Type B pancreatic cell (in vitro differentiated cells): ENCODE measurements around the gene STAT5B. TPM values are rescaled to one million over a fixed set of nuclear protein-coding genes. Genes with fewer than 3 reads are reported as not detected.

Experiments used
- DNase-seq: peaks from one replicate; pipeline ENCODE4 v3.0.0; 2021; ENCODE audit warnings: mixed read lengths; ENCODE audit not compliant: unreplicated experiment; ENCODE audit errors: extremely low spot score
- H3K27ac Mint-ChIP-seq: 2 replicates; pipeline ENCODE4 v1.8.0; 2021; ENCODE audit warnings: mild to moderate bottlenecking, mixed read lengths
- H3K27me3 Mint-ChIP-seq: 2 replicates; pipeline ENCODE4 v1.8.0; 2021; ENCODE audit warnings: mixed read lengths
- H3K36me3 Mint-ChIP-seq: 2 replicates; pipeline ENCODE4 v1.8.0; 2021; ENCODE audit warnings: mixed read lengths
- H3K4me1 Mint-ChIP-seq: one replicate; pipeline ENCODE4 v1.8.0; 2021; ENCODE audit warnings: mixed read lengths; ENCODE audit not compliant: unreplicated experiment
- H3K4me3 Mint-ChIP-seq: 2 replicates; pipeline ENCODE4 v1.8.0; 2021; ENCODE audit warnings: mild to moderate bottlenecking, mixed read lengths
- H3K9me3 Mint-ChIP-seq: 2 replicates; pipeline ENCODE4 v1.8.0; 2021; ENCODE audit warnings: mixed read lengths
- CTCF ChIP-seq: fragments of 200-600 bp; sonication (generic); conservative IDR thresholded peaks from 2 replicates; pipeline ENCODE4 v1.5.0; 2021; ENCODE audit warnings: antibody characterized with exemption, mild to moderate bottlenecking
- total RNA-seq: library from RNA; stranded (reverse); gene quantifications from 2 replicates; pipeline ENCODE4 v1.2.1, GENCODE V29; 2021; ENCODE audit warnings: low replicate concordance

The STAT5B gene
- total RNA-seq, 1 donor from 2014 or later, result 42.3 TPM

GRCh38 chr17:42177684-42178083, 98.5 kb downstream of the STAT5B start:
- Mint-ChIP-seq H3K4me3 (no peak overlapping the region), H3K36me3 (no peaks in the 10 kb centered on the region), H3K9me3 (no peaks in the 10 kb centered on the region), H3K27ac (no peak overlapping the region), H3K4me1 (no peaks in the 10 kb centered on the region), H3K27me3 (peaks cover 69% of the 10 kb centered on the region)
- no peak for DNase-seq
- TF ChIP-seq CTCF, result no peak

GRCh38 chr17:42174126-42174783, 101.9 kb downstream of the STAT5B start:
- no peak for DNase-seq
- Mint-ChIP-seq H3K27me3 (peaks cover 60% of the 10 kb centered on the region), H3K9me3 (no peaks in the 10 kb centered on the region), H3K36me3 (no peaks in the 10 kb centered on the region), H3K4me3 (no peak overlapping the region), H3K27ac (no peak overlapping the region), H3K4me1 (no peaks in the 10 kb centered on the region)
- TF ChIP-seq CTCF, result no peak

GRCh38 chr17:42171831-42172230, 104.4 kb downstream of the STAT5B start:
- TF ChIP-seq CTCF, result no peak
- Mint-ChIP-seq H3K36me3 (no peaks in the 10 kb centered on the region), H3K9me3 (no peaks in the 10 kb centered on the region), H3K27ac (no peak overlapping the region), H3K4me3 (no peak overlapping the region), H3K27me3 (peaks cover 43% of the 10 kb centered on the region), H3K4me1 (no peaks in the 10 kb centered on the region)
- no peak for DNase-seq

- Mint-ChIP-seq H3K4me3 (no peak overlapping the region), H3K27ac (no peak overlapping the region), H3K4me1 (no peaks in the 10 kb centered on the region), H3K9me3 (no peaks in the 10 kb centered on the region), H3K36me3 (no peaks in the 10 kb centered on the region), H3K27me3 (peaks cover 30% of the 10 kb centered on the region)
- no peak for TF ChIP-seq CTCF
- no peak for DNase-seq
Measured at GRCh38 chr17:42169351-42169750, 106.8 kb downstream of the STAT5B start.

GRCh38 chr17:42167807-42168206, 108.4 kb downstream of the STAT5B start:
- Mint-ChIP-seq H3K27me3 (peaks cover 29% of the 10 kb centered on the region), H3K36me3 (no peaks in the 10 kb centered on the region), H3K4me3 (no peak overlapping the region), H3K27ac (no peak overlapping the region), H3K4me1 (peaks cover 4% of the 10 kb centered on the region), H3K9me3 (no peaks in the 10 kb centered on the region)
- no peak for DNase-seq
- TF ChIP-seq CTCF, result no peak
